Osteoblast (primary cell): ENCODE measurements around the gene BDKRB2. TPM values are rescaled to one million over a fixed set of nuclear protein-coding genes. Genes with fewer than 3 reads are reported as not detected.

Experiments
- DNase-seq: peaks from one replicate; pipeline ENCODE4 v3.0.0; 2011; ENCODE audit warnings: low spot score, mixed read lengths; ENCODE audit not compliant: insufficient read length; ENCODE audit errors: missing footprints
- H2AFZ ChIP-seq: 2 replicates; pipeline ENCODE4 v1.6.0; 2011; ENCODE audit warnings: mild to moderate bottlenecking, low read length
- H3K27ac ChIP-seq: 2 replicates; pipeline ENCODE4 v1.5.1; 2011; ENCODE audit warnings: mild to moderate bottlenecking, low read depth, low read length, moderate library complexity
- H3K27me3 ChIP-seq: 2 replicates; pipeline ENCODE4 v1.6.0; 2012; ENCODE audit warnings: mild to moderate bottlenecking, control low read depth, inconsistent platforms, low read length, moderate library complexity; ENCODE audit not compliant: insufficient read depth
- H3K36me3 ChIP-seq: 2 replicates; pipeline ENCODE4 v1.5.1; 2011; ENCODE audit warnings: mild to moderate bottlenecking, low read length, control low read depth, moderate library complexity; ENCODE audit not compliant: insufficient read depth
- H3K4me1 ChIP-seq: 2 replicates; pipeline ENCODE4 v1.5.1; 2011; ENCODE audit warnings: mild to moderate bottlenecking, low read length, control low read depth, moderate library complexity; ENCODE audit not compliant: insufficient read depth
- H3K4me2 ChIP-seq: 2 replicates; pipeline ENCODE4 v1.6.0; 2011; ENCODE audit warnings: mild to moderate bottlenecking, low read length; ENCODE audit not compliant: insufficient read depth
- H3K4me3 ChIP-seq: fragments of 200-600 bp; sonication (generic); 3 replicates; pipeline ENCODE4 v1.5.1; 2012; ENCODE audit warnings: mild to moderate bottlenecking, low read length, inconsistent platforms; ENCODE audit not compliant: insufficient read depth
- H3K79me2 ChIP-seq: 2 replicates; pipeline ENCODE4 v1.6.0; 2012; ENCODE audit warnings: mild to moderate bottlenecking, low read length, control low read depth, inconsistent platforms; ENCODE audit not compliant: insufficient read depth
- H3K9me3 ChIP-seq: 2 replicates; pipeline ENCODE4 v1.5.1; 2011; ENCODE audit warnings: low read depth, low read length, control low read depth
- H4K20me1 ChIP-seq: 2 replicates; pipeline ENCODE4 v1.6.0; 2012; ENCODE audit warnings: mild to moderate bottlenecking, low read length, control low read depth; ENCODE audit not compliant: insufficient read depth
- CTCF ChIP-seq: IDR thresholded peaks from 2 replicates; pipeline ENCODE4 v1.5.1; 2011; ENCODE audit warnings: mild to moderate bottlenecking, low read depth, low read length, moderate library complexity; ENCODE audit errors: extremely low read depth
- total RNA-seq: library from RNA; depleted of rRNA; stranded (reverse); fragments of >200 nt; gene quantifications from 2 replicates; pipeline ENCODE4 v1.2.3, GENCODE V29; 2012

Gene BDKRB2
- total RNA-seq, 1 donor, result 7.6 TPM

GRCh38 chr14:96238676-96239265 is 34.1 kb downstream of the BDKRB2 start:
- Histone ChIP-seq H3K4me2 (no peak overlapping the region), H2AFZ (no peak overlapping the region), H3K27ac (no peak overlapping the region), H3K36me3 (peaks cover 42% of the 10 kb centered on the region), H3K4me1 (peaks cover 5% of the 10 kb centered on the region), H4K20me1 (peaks cover 3% of the 10 kb centered on the region), H3K79me2 (no peaks in the 10 kb centered on the region), H3K9me3 (no peaks in the 10 kb centered on the region), H3K4me3 (no peak overlapping the region), H3K27me3 (no peaks in the 10 kb centered on the region)
- no peak for DNase-seq
- no peak for TF ChIP-seq CTCF

GRCh38 chr14:96239711-96240141 is 35.1 kb downstream of the BDKRB2 start:
- Histone ChIP-seq H3K79me2 (no peaks in the 10 kb centered on the region), H3K27ac (no peak overlapping the region), H3K27me3 (no peaks in the 10 kb centered on the region), H3K4me1 (peaks cover 2% of the 10 kb centered on the region), H2AFZ (no peak overlapping the region), H3K36me3 (peaks cover 42% of the 10 kb centered on the region), H3K4me2 (no peak overlapping the region), H3K9me3 (no peaks in the 10 kb centered on the region), H3K4me3 (no peak overlapping the region), H4K20me1 (peaks cover 3% of the 10 kb centered on the region)
- TF ChIP-seq CTCF, result no peak
- no peak for DNase-seq

GRCh38 chr14:96240641-96241040 is 36.0 kb downstream of the BDKRB2 start:
- Histone ChIP-seq H3K79me2 (no peaks in the 10 kb centered on the region), H3K27me3 (no peaks in the 10 kb centered on the region), H3K4me2 (no peak overlapping the region), H2AFZ (no peak overlapping the region), H3K27ac (no peak overlapping the region), H3K9me3 (no peaks in the 10 kb centered on the region), H3K4me1 (peaks cover 2% of the 10 kb centered on the region), H4K20me1 (peaks cover 3% of the 10 kb centered on the region), H3K36me3 (peaks cover 42% of the 10 kb centered on the region), H3K4me3 (no peak overlapping the region)
- no peak for TF ChIP-seq CTCF
- no peak for DNase-seq

GRCh38 chr14:96242126-96242525 is 37.5 kb downstream of the BDKRB2 start:
- Histone ChIP-seq H3K79me2 (no peaks in the 10 kb centered on the region), H3K4me1 (peaks cover 17% of the 10 kb centered on the region), H3K4me2 (no peak overlapping the region), H4K20me1 (peaks cover 3% of the 10 kb centered on the region), H3K27ac (no peak overlapping the region), H3K9me3 (no peaks in the 10 kb centered on the region), H3K27me3 (no peaks in the 10 kb centered on the region), H3K4me3 (no peak overlapping the region), H2AFZ (no peak overlapping the region), H3K36me3 (peaks cover 42% of the 10 kb centered on the region)
- TF ChIP-seq CTCF, result no peak
- no peak for DNase-seq
